DMS79 (cell line): ENCODE data around the gene SRGAP1.
"Not testable (repeated sequence)": the region's sequence is repeated elsewhere in the genome, so short reads cannot be mapped to it uniquely, and the experiment has no call there.

ENCODE experiments used
- DNase-seq: peaks from one replicate; lab custom pipeline; 2025; lab: John Stamatoyannopoulos, UW

SRGAP1 gene

GRCh38 chr12:64053117-64053516 lies 208.6 kb downstream of the SRGAP1 start:
- no peak for DNase-seq

GRCh38 chr12:64054079-64054520 lies 209.6 kb downstream of the SRGAP1 start:
- no peak for DNase-seq

GRCh38 chr12:64056741-64057140 lies 212.2 kb downstream of the SRGAP1 start:
- DNase-seq, result no peak

GRCh38 chr12:64057706-64058105 lies 213.2 kb downstream of the SRGAP1 start:
- DNase-seq, result no peak

- no peak for DNase-seq
These were observed 214.2 kb downstream of the SRGAP1 start for GRCh38 chr12:64058541-64059265.

GRCh38 chr12:64059685-64060084 lies 215.2 kb downstream of the SRGAP1 start:
- no peak for DNase-seq

GRCh38 chr12:64061868-64062375 lies 217.4 kb downstream of the SRGAP1 start:
- DNase-seq, result no peak

GRCh38 chr12:64063121-64063520 lies 218.6 kb downstream of the SRGAP1 start:
- DNase-seq, result no peak

- DNase-seq, result no peak
These were observed 219.7 kb downstream of the SRGAP1 start for GRCh38 chr12:64064240-64064639.

GRCh38 chr12:64064706-64065105 lies 220.2 kb downstream of the SRGAP1 start:
- no peak for DNase-seq

- no peak for DNase-seq
These were observed 221.5 kb downstream of the SRGAP1 start for GRCh38 chr12:64065881-64066451.

- DNase-seq, result no peak
These were observed 222.3 kb downstream of the SRGAP1 start for GRCh38 chr12:64066776-64067175.

GRCh38 chr12:64070454-64070853 lies 226.0 kb downstream of the SRGAP1 start:
- DNase-seq, result no peak

- DNase-seq, result no peak
These were observed 228.5 kb downstream of the SRGAP1 start for GRCh38 chr12:64072916-64073575.

GRCh38 chr12:64076565-64076964 lies 232.1 kb downstream of the SRGAP1 start:
- not testable (repeated sequence) for DNase-seq

- DNase-seq, result no peak
These were observed 233.4 kb downstream of the SRGAP1 start for GRCh38 chr12:64077922-64078321.

GRCh38 chr12:64080319-64081007 lies 236.0 kb downstream of the SRGAP1 start:
- DNase-seq, result no peak

GRCh38 chr12:64081008-64081404 lies 236.5 kb downstream of the SRGAP1 start:
- no peak for DNase-seq

- DNase-seq, result no peak
These were observed 237.6 kb downstream of the SRGAP1 start for GRCh38 chr12:64082116-64082515.

- no peak for DNase-seq
These were observed 238.4 kb downstream of the SRGAP1 start for GRCh38 chr12:64082866-64083268.

GRCh38 chr12:64083285-64084210 lies 239.0 kb downstream of the SRGAP1 start:
- no peak for DNase-seq
